HG03432 (cell line): Measurements from ENCODE around the gene FAM222B.

Experiments
- ATAC-seq: cut with Tn5 transposase; IDR thresholded peaks from one replicate; pipeline ENCODE4 v1.9.1; 2021; ENCODE audit warnings: mild to moderate bottlenecking, moderate library complexity; ENCODE audit not compliant: unreplicated experiment

The FAM222B gene

DNA sequence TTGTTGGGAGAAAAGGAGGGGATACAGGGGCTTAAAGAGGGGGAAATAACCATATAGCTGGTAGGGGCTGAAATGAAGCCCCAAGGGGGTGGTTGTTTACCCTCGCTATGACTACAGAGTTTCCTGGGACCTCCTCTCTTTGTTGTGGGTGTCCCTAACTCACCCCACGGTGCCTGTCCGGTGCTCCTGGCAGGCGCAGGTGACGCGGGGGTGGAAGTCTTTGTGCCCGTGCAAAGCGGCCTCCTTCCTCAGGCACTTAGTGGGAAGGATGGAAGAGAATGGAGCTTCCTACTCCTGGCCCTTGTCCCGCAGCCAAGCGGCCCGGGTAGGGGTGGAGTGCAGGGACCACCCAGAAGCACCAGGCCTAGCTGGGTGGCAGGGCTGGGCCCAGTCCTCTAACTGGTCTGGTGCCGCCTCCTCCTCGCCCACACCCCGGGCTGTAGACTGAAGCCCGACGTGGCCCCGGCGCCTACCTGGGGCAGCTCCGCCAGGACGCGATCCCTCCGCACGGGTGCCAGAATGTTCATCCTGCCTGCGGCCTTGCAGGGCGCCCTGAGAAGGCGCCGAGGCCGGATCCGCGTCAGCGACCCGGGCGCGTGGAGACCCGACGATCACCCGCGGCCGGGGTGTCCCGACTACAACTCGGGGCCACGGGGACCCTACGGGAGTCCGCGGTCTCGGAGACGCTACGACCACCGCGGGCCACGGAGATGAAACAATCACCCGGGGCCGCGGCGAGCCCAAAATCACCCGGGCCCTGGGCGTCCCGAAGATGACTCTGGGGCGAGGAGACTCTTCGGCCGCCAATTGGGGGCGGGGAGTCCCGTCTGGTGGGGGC, 125.6 kb downstream of the FAM222B start:
- no peak for ATAC-seq

DNA sequence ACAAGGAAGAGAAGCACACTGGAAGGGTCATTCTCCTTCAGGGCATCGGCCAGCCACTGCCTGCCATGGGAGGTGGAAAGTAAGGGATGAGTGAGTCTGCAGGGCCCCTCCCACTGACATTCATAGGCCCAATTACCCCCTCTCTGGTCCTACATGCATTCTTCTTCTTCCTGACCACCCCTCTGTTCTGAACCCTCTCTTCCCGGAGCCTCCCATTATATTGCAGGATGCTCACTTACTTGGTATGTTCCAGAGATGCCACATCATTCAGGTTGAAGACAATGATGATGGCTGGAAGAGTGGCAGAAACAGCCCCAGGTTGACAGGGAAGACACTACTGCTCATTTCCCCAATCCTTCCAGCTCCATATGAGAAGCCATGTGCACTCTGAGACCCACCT, 127.4 kb downstream of the FAM222B start:
- no peak for ATAC-seq

DNA sequence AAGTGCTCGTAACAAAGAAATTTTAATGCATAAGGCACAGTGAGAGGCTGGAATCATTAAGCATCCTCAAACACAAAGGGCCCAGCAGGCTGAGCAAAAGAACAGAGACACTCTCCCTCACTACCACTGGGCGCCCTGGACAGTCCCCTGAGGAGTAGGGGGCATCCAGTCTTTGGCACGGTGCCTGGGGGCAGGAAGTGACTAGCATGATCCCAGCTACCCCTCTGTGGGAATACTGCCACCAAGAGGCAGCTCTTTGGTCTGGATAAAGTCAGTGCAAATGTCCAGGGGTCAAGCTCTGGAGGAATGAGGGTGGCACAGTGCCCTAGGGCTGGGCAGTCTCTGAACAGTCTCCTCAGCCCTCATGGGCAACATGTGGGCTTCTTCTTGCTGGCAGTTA, 128.3 kb downstream of the FAM222B start:
- no peak for ATAC-seq

DNA sequence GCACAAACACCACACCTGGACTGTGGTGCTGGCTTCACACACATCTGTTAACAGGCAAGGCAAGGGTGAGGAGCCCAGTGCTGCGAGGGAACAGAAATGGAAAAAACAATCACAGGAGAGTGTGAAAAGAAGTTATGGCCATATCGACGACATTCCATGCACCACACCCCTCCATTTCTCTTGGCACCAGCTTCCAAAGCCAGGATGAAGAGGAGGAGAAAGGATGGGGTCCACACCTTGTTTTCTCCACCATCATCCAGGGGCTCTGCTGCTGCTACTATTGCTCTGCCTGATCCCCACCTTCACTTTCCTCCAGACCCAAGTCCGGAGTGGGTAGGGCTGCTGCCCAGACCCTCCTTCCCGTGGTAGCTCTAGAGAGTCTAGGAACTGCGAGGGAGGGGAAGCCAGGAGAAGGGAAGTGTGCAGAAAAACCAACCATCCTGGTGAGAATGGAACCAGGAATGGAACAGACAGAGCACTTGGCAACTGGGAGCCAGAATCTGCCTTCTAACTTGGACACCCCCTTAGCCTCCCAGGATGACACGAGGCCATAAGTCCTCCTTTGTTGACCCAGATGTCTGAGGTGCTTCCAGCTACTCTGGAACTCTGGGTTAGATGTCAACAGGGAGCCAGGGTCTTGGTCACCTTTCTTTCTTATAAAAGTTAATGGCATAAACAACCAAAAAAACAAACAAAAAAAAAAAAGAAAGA, 129.7 kb downstream of the FAM222B start:
- ATAC-seq: no peak

DNA sequence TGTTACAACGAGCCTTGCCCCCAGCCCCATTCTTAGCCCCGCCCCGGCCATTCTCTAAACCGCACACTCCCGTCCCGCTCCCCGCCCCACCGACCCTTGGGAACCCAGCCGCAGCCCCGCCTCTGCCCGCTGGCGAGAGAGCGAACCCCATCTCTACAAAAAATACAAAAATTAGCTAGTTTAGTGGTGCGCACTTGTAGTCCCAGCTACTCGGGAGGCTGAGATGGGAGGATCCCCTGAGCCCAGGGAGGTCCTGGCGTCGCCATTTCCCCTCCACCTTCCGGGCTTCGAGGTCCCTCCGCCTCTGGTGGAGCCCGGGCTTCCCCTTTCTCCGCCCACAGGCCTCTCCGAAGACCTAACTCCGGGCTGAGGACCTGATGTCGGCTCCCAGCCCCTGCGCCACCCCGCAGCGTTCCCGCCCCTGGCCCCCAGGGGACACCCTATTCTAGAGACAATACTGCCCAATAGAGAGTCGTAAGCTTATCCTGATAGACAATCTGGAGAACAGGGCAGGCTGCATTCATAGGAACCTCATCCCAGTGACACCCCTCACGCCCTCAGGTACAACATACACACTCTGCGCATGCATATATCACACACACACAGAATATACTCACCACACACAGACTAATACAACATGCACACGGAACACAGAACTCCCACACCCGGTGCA, 130.4 kb downstream of the FAM222B start:
- ATAC-seq: peak; percentile 21

DNA sequence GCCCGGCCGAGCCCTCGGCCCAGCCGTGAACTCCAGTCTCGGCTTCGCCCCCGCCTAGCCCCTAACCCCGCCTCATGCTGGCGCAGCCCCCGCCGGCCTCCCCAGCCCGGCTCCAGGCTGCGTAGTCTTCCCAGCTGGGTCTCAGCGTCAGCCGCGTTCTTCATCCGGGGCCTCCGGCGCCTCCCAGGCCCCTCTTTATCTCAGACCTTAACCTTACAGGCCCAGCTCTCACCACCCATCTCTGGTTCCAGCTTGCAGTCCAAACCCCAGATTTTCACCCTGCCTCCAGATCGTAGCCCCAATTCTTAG, 130.9 kb downstream of the FAM222B start, which contains the start of gene PROCA1:
Gene PROCA1 (minus strand): TSS at position 166 of the 309 bp plus-strand sequence. CDS start 228 bp downstream, outside the sequence.
- ATAC-seq: no peak

DNA sequence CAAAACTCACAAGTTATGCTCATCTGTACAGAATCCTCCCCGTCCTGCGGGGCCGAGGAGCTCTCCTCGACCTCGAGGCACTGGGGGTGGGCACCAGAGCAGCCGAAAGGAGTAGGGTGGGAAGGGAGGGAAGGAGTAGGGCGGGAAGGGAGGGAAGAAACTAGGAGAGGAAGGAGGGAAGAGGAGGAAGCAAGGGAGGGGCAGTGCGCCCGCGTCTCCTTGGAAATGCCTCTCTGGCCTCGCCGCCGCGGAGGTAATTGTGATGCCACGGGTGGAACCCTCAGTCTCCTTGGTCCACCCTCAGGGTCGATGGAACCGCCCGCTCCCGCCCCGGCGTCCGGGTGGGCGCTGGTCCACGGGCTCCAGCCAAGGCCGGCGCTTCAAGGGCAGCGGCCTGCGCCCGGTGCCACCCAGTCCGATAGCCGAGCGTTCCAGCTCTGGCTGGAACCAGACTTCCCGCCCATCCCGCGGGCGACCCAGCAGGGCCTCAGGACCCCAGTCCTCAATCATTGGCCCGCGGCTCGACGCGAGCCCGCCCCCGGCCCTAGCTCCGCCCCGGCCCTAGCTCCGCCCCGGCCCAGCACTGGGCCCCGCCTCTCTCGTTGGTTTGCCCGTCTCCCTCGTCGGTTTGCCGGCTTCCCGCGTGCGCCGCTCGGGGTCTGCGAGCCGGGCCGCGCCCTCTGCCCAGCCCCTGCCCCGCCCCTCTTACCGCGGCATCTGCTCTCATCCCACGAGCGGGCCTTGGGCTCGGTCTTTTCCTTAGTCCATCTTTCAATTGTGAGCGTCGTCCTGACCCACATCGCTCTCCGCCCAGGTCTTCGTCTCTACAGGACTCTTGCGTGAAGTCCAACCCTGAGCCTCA, 131.5 kb downstream of the FAM222B start:
- ATAC-seq: peak; percentile 88

DNA sequence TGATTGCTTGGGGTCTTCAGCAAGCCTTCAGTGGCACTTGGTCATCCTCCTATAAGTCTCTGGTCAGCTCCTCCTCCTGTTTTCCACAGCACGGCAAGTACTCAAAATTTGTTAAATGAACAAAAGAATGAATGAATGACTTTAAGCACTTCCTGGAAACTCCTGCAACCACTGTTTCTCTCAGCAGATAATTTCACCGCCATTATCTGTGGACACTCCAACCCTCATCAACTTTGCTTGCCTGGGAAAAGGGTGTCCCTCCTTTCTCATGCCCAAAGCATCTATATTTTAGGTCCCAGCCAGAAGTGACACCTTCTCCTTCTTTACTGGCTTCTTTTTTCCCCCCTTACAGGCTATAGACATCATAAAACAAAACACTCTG, 135.3 kb downstream of the FAM222B start:
- ATAC-seq: no peak

DNA sequence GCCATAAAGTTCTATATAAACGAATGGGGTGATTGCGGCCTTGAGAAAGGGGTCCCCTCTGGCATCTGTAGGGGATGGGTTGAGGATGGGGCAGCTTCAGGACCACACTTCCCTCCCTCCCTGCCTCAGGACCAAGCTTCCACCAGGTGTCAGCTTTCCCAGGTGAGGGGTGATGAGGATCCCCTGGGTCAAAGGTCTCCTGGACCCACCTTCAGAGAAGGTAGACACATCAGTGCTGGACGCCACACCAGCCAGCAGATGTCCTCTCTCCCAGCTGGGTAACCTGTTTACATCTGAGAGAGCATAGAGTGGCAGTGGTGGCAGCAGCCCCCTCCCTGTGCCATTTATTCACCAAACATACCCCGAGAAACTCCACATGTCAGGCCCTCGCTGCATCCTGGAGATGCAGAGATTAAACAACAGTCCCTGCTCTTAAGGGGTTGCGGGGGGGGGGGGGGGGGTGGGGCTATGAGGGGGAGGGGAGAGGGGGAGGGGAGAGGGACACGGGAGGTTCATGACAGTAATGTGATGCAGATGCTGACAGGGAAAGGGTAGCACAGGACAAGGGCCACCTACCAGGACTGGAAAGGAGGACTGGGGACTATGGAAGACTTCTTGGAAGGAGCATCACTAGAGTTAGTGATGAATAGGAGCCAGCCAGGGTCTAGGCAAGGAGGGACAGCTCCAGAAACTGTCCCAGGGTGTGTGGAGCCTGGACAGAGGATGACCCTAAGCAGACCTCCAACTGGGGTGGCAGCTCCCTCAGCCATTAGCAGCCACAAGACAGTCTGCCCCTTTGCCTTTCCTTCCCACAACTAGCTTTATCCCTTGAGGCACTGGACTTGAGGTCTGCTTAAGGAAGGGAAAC, 135.9 kb downstream of the FAM222B start:
- no peak for ATAC-seq
